HEK293 (cell line): ENCODE results near the gene MRPS18B.
A peak's percentile ranks its signal among the peaks of the same experiment; 100 is the strongest.

Experiments
- CTCF ChIA-PET: fragments of 350-600 bp; formaldehyde crosslinking; extraction: SDS; loops from one replicate; lab custom pipeline; 2021; ENCODE audit warnings: antibody characterized with exemption; lab: Yijun Ruan, JAX
- POLR2A ChIA-PET: fragments of 300-600 bp; formaldehyde crosslinking; extraction: SDS; loops from one replicate; lab custom pipeline; 2020; ENCODE audit warnings: antibody characterized with exemption, inconsistent platforms; lab: Yijun Ruan, JAX
- H3K27ac ChIP-seq: fragments of 200-500 bp; sonication (Bioruptor generic); 2 replicates; pipeline ENCODE4 v1.5.1; 2014; ENCODE audit warnings: low read depth, low read length, control low read depth, inconsistent platforms; ENCODE audit errors: extremely low read depth
- H3K36me3 ChIP-seq, 2 experiments: fragments of 200-500 bp in 1 of 2; sonication (Bioruptor generic) in 1 of 2; 1 replicate in 1 of 2; 2 replicates in 1 of 2; pipeline ENCODE4 v1.5.1; 2014 to 2017; ENCODE audit warnings: inconsistent platforms in 2 of 2, low read length in 2 of 2; ENCODE audit not compliant: control insufficient read depth in 2 of 2, insufficient read depth in 1 of 2
- H3K4me1 ChIP-seq: fragments of 200-500 bp; sonication (Bioruptor generic); 2 replicates; pipeline ENCODE4 v1.5.1; 2014; ENCODE audit warnings: mild to moderate bottlenecking, low read length, inconsistent platforms; ENCODE audit not compliant: control insufficient read depth, insufficient read depth
- H3K4me3 ChIP-seq: 2 replicates; pipeline ENCODE4 v1.5.1; 2011; ENCODE audit warnings: low read depth, mild to moderate bottlenecking, control low read depth, low read length, moderate library complexity
- H3K9me3 ChIP-seq: fragments of 200-500 bp; sonication (Bioruptor generic); 2 replicates; pipeline ENCODE4 v1.5.1; 2014; ENCODE audit warnings: low read depth, low read length, inconsistent platforms; ENCODE audit not compliant: control insufficient read depth, insufficient read depth
- BCL11A ChIP-seq: fragments of 450-650 bp; formaldehyde crosslinking; IDR thresholded peaks from 2 replicates; pipeline ENCODE4 v1.5.1; 2016; ENCODE audit warnings: low read depth, missing biosample characterization, missing genetic modification characterization
- KLF9 ChIP-seq: fragments of 450-650 bp; formaldehyde crosslinking; IDR thresholded peaks from 2 replicates; pipeline ENCODE4 v1.5.1; 2016; ENCODE audit warnings: missing biosample characterization, missing genetic modification characterization, low read depth
- OSR2 ChIP-seq: fragments of 450-650 bp; formaldehyde crosslinking; IDR thresholded peaks from 2 replicates; pipeline ENCODE4 v1.5.1; 2016; ENCODE audit warnings: missing biosample characterization, missing genetic modification characterization
- SALL2 ChIP-seq: fragments of 450-650 bp; formaldehyde crosslinking; IDR thresholded peaks from 2 replicates; pipeline ENCODE4 v1.5.0; 2017; ENCODE audit warnings: missing biosample characterization, mild to moderate bottlenecking, missing genetic modification characterization, borderline replicate concordance
- SCRT1 ChIP-seq: fragments of 450-650 bp; formaldehyde crosslinking; IDR thresholded peaks from 2 replicates; pipeline ENCODE4 v1.5.1; 2016; ENCODE audit warnings: missing biosample characterization, missing genetic modification characterization, borderline replicate concordance
- SCRT2 ChIP-seq: fragments of 450-650 bp; formaldehyde crosslinking; IDR thresholded peaks from 2 replicates; pipeline ENCODE4 v1.5.1; 2016; ENCODE audit warnings: missing biosample characterization, missing genetic modification characterization
- SP3 ChIP-seq: fragments of 450-650 bp; formaldehyde crosslinking; IDR thresholded peaks from 2 replicates; pipeline ENCODE4 v1.5.1; 2016; ENCODE audit warnings: missing biosample characterization, missing genetic modification characterization
- TRIM28 ChIP-seq: IDR thresholded peaks from 2 replicates; pipeline ENCODE4 v1.6.1; 2011; ENCODE audit warnings: low read length, control low read depth, borderline replicate concordance
- ZBTB1 ChIP-seq: fragments of 450-650 bp; formaldehyde crosslinking; IDR thresholded peaks from 2 replicates; pipeline ENCODE4 v1.5.1; 2016; ENCODE audit warnings: missing biosample characterization, missing genetic modification characterization
- ZBTB7A ChIP-seq: fragments of 450-650 bp; formaldehyde crosslinking; IDR thresholded peaks from 2 replicates; pipeline ENCODE4 v1.5.1; 2016; ENCODE audit warnings: low read depth, missing biosample characterization, missing genetic modification characterization
- ZFP37 ChIP-seq: fragments of 450-650 bp; formaldehyde crosslinking; IDR thresholded peaks from 2 replicates; pipeline ENCODE4 v1.5.1; 2016; ENCODE audit warnings: missing biosample characterization, missing genetic modification characterization
- ZNF10 ChIP-seq: fragments of 450-650 bp; formaldehyde crosslinking; IDR thresholded peaks from 2 replicates; pipeline ENCODE4 v1.5.1; 2017; ENCODE audit warnings: missing biosample characterization, missing genetic modification characterization
- ZNF132 ChIP-seq: fragments of 450-650 bp; formaldehyde crosslinking; IDR thresholded peaks from 2 replicates; pipeline ENCODE4 v1.5.1; 2017; ENCODE audit warnings: missing biosample characterization, missing genetic modification characterization, borderline replicate concordance
- ZNF138 ChIP-seq: fragments of 450-650 bp; formaldehyde crosslinking; IDR thresholded peaks from 2 replicates; pipeline ENCODE4 v1.5.1; 2016; ENCODE audit warnings: missing biosample characterization, missing genetic modification characterization, borderline replicate concordance
- ZNF2 ChIP-seq: fragments of 450-650 bp; formaldehyde crosslinking; IDR thresholded peaks from 2 replicates; pipeline ENCODE4 v1.5.1; 2016; ENCODE audit warnings: missing biosample characterization, missing genetic modification characterization
- ZNF23 ChIP-seq: fragments of 450-650 bp; formaldehyde crosslinking; IDR thresholded peaks from 2 replicates; pipeline ENCODE4 v1.5.1; 2016; ENCODE audit warnings: missing biosample characterization, missing genetic modification characterization, borderline replicate concordance
- ZNF394 ChIP-seq: fragments of 450-650 bp; formaldehyde crosslinking; IDR thresholded peaks from 2 replicates; pipeline ENCODE4 v1.5.1; 2016; ENCODE audit warnings: missing biosample characterization, missing genetic modification characterization, mild to moderate bottlenecking, moderate library complexity, borderline replicate concordance
- ZNF423 ChIP-seq: fragments of 450-650 bp; formaldehyde crosslinking; IDR thresholded peaks from 2 replicates; pipeline ENCODE4 v1.5.1; 2016; ENCODE audit warnings: missing biosample characterization, missing genetic modification characterization
- ZNF48 ChIP-seq: fragments of 450-650 bp; formaldehyde crosslinking; IDR thresholded peaks from 2 replicates; pipeline ENCODE4 v1.5.1; 2016; ENCODE audit warnings: missing biosample characterization, missing genetic modification characterization
- ZNF549 ChIP-seq: fragments of 450-650 bp; IDR thresholded peaks from 2 replicates; pipeline ENCODE4 v1.5.1; 2018; ENCODE audit warnings: missing biosample characterization, missing genetic modification characterization, mild to moderate bottlenecking, inconsistent platforms, moderate library complexity
- ZNF560 ChIP-seq: fragments of 450-650 bp; formaldehyde crosslinking; IDR thresholded peaks from 2 replicates; pipeline ENCODE4 v1.5.1; 2017; ENCODE audit warnings: missing biosample characterization, missing genetic modification characterization, borderline replicate concordance
- ZNF664 ChIP-seq: fragments of 450-650 bp; formaldehyde crosslinking; IDR thresholded peaks from 2 replicates; pipeline ENCODE4 v1.5.1; 2016; ENCODE audit warnings: missing biosample characterization, missing genetic modification characterization
- ZSCAN30 ChIP-seq: fragments of 450-650 bp; IDR thresholded peaks from 2 replicates; pipeline ENCODE4 v1.5.1; 2018; ENCODE audit warnings: missing biosample characterization, mild to moderate bottlenecking, missing genetic modification characterization, moderate library complexity
- TF ChIP-seq, protein P1 (sequence below): fragments of 450-650 bp; formaldehyde crosslinking; optimal IDR thresholded peaks from 2 replicates; pipeline ENCODE3; 2016; ENCODE audit warnings: missing biosample characterization, mild to moderate bottlenecking, missing genetic modification characterization
- TF ChIP-seq, protein P2 (sequence below): fragments of 450-650 bp; formaldehyde crosslinking; IDR thresholded peaks from 2 replicates; pipeline ENCODE4 v1.5.1; 2016; ENCODE audit warnings: missing biosample characterization, missing genetic modification characterization
- TF ChIP-seq, protein P3 (sequence below): fragments of 450-650 bp; formaldehyde crosslinking; IDR thresholded peaks from 2 replicates; pipeline ENCODE4 v1.5.1; 2016; ENCODE audit warnings: missing biosample characterization, missing genetic modification characterization
- TF ChIP-seq, protein P4 (sequence below): fragments of 450-650 bp; formaldehyde crosslinking; IDR thresholded peaks from 2 replicates; pipeline ENCODE4 v1.5.1; 2016; ENCODE audit warnings: missing biosample characterization, missing genetic modification characterization
- TF ChIP-seq, protein P5 (sequence below): fragments of 450-650 bp; formaldehyde crosslinking; IDR thresholded peaks from 2 replicates; pipeline ENCODE4 v1.5.1; 2016; ENCODE audit warnings: missing biosample characterization, missing genetic modification characterization
- TF ChIP-seq, protein P6 (sequence below): fragments of 450-650 bp; formaldehyde crosslinking; IDR thresholded peaks from 2 replicates; pipeline ENCODE4 v1.5.1; 2016; ENCODE audit warnings: missing biosample characterization, missing genetic modification characterization

MRPS18B gene

DNA sequence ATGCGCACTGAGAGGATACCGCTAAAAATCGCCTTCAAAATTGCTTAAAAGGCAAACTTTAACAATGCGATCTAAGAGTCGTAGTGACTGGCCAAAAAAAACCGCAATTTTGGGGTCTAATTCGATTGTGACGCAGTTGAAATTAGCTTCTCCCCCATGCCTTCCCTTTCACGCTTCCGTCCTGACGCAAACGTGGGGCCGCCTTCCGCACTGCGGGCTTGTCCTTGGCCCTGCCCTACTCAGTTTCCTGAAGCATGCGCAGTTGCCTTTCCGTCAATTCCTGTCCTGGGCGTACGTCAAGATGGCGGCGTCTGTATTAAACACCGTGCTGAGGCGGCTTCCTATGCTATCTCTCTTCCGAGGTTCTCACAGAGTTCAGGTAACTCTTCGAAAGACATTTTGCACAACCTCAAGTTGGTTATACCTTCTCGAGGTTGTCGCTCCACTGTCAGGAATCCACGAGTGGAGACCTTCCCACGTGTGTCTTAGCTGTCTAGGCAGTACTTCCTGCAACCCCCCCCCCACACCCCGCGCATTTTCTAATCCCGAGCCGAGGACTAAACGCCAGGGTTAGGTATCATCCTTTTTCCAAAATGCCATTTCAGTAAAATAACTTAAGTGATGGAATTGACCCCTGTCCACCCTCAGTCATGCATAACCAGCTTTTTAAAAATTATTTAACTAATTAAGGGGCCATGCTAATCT lies at the start of gene MRPS18B:
Gene MRPS18B (plus strand): TSS at position 276 of the 705 bp plus-strand sequence. CDS start 26 bp downstream, at position 302.
- H3K36me3 ChIP-seq, result peaks cover 26 to 50% of the 10 kb centered on the region in 2 experiments; a peak in 2 of 3 replicates
- H3K4me1 ChIP-seq, result peaks cover 16% of the 10 kb centered on the region
- CTCF ChIA-PET, result interaction anchor here (0.5 to 2.0 kb wide), 13 partner anchors 9 to 405 kb away, joined by 3 to 9 read pairs (median 4); partner anchors contain the start of genes ATAT1 and TRIM26
- POLR2A ChIA-PET, result interaction anchor here (0.5 to 1.9 kb wide), 19 partner anchors 9 to 580 kb away, joined by 3 to 11 read pairs (median 4); partner anchors contain the start of genes ATAT1, C6orf136, GNL1 and IER3
- peak within 1 kb of the TSS; percentile 88 for H3K27ac ChIP-seq
- H3K9me3 ChIP-seq, result no peaks in the 10 kb centered on the region
- peak within 1 kb of the TSS; percentile 91 for H3K4me3 ChIP-seq
- 0 out of 2 replicates have a peak, but pooled peaks have one; percentile 8 for TF ChIP-seq ZSCAN30 (tag by site-specific recombination)
- TF ChIP-seq SCRT2 (tag by site-specific recombination), result 0 out of 2 replicates have a peak, but pooled peaks have one; percentile 18
- peak; percentile 95 for TF ChIP-seq ZFP37 (tag by site-specific recombination)
- peak; percentile 84 for TF ChIP-seq ZNF2
- no peak for TF ChIP-seq ZNF423 (tag by site-specific recombination)
- no peak for TF ChIP-seq ZBTB1
- TF ChIP-seq ZBTB7A (tag by site-specific recombination), result no peak
- TF ChIP-seq, protein P1, sequence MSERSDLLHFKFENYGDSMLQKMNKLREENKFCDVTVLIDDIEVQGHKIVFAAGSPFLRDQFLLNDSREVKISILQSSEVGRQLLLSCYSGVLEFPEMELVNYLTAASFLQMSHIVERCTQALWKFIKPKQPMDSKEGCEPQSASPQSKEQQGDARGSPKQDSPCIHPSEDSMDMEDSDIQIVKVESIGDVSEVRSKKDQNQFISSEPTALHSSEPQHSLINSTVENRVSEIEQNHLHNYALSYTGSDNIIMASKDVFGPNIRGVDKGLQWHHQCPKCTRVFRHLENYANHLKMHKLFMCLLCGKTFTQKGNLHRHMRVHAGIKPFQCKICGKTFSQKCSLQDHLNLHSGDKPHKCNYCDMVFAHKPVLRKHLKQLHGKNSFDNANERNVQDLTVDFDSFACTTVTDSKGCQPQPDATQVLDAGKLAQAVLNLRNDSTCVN (tag by site-specific recombination), result peak; percentile 50
- TF ChIP-seq ZNF132, result no peak
- no peak for TF ChIP-seq SALL2 (tag by site-specific recombination)
- no peak; the same call in 1 of the 2 replicates for TF ChIP-seq KLF9 (tag by site-specific recombination)
- TF ChIP-seq, protein P2, sequence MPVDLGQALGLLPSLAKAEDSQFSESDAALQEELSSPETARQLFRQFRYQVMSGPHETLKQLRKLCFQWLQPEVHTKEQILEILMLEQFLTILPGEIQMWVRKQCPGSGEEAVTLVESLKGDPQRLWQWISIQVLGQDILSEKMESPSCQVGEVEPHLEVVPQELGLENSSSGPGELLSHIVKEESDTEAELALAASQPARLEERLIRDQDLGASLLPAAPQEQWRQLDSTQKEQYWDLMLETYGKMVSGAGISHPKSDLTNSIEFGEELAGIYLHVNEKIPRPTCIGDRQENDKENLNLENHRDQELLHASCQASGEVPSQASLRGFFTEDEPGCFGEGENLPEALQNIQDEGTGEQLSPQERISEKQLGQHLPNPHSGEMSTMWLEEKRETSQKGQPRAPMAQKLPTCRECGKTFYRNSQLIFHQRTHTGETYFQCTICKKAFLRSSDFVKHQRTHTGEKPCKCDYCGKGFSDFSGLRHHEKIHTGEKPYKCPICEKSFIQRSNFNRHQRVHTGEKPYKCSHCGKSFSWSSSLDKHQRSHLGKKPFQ, result no peak
- no peak for TF ChIP-seq ZNF23 (tag by site-specific recombination)
- no peak for TF ChIP-seq ZNF560
- TF ChIP-seq ZNF138 (tag by site-specific recombination), result no peak
- TF ChIP-seq, protein P3, sequence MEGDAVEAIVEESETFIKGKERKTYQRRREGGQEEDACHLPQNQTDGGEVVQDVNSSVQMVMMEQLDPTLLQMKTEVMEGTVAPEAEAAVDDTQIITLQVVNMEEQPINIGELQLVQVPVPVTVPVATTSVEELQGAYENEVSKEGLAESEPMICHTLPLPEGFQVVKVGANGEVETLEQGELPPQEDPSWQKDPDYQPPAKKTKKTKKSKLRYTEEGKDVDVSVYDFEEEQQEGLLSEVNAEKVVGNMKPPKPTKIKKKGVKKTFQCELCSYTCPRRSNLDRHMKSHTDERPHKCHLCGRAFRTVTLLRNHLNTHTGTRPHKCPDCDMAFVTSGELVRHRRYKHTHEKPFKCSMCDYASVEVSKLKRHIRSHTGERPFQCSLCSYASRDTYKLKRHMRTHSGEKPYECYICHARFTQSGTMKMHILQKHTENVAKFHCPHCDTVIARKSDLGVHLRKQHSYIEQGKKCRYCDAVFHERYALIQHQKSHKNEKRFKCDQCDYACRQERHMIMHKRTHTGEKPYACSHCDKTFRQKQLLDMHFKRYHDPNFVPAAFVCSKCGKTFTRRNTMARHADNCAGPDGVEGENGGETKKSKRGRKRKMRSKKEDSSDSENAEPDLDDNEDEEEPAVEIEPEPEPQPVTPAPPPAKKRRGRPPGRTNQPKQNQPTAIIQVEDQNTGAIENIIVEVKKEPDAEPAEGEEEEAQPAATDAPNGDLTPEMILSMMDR (tag by site-specific recombination), result no peak
- TF ChIP-seq BCL11A (tag by site-specific recombination), result no peak
- TF ChIP-seq ZNF10 (tag by site-specific recombination), result no peak
- peak; percentile 75 for TF ChIP-seq SP3 (tag by site-specific recombination)
- TF ChIP-seq, protein P4, sequence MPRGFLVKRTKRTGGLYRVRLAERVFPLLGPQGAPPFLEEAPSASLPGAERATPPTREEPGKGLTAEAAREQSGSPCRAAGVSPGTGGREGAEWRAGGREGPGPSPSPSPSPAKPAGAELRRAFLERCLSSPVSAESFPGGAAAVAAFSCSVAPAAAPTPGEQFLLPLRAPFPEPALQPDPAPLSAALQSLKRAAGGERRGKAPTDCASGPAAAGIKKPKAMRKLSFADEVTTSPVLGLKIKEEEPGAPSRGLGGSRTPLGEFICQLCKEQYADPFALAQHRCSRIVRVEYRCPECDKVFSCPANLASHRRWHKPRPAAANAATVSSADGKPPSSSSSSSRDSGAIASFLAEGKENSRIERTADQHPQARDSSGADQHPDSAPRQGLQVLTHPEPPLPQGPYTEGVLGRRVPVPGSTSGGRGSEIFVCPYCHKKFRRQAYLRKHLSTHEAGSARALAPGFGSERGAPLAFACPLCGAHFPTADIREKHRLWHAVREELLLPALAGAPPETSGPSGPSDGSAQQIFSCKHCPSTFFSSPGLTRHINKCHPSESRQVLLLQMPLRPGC, result peak; percentile 76
- TF ChIP-seq ZNF48, result no peak
- TF ChIP-seq ZNF394 (tag by site-specific recombination), result peak; percentile 55; the same call in 1 of the 2 replicates
- TF ChIP-seq, protein P5, sequence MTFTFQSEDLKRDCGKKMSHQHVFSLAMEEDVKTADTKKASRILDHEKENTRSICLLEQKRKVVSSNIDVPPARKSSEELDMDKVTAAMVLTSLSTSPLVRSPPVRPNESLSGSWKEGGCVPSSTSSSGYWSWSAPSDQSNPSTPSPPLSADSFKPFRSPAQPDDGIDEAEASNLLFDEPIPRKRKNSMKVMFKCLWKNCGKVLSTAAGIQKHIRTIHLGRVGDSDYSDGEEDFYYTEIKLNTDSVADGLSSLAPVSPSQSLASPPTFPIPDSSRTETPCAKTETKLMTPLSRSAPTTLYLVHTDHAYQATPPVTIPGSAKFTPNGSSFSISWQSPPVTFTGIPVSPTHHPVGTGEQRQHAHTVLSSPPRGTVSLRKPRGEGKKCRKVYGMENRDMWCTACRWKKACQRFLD (tag by site-specific recombination), result no peak
- TF ChIP-seq, protein P6, sequence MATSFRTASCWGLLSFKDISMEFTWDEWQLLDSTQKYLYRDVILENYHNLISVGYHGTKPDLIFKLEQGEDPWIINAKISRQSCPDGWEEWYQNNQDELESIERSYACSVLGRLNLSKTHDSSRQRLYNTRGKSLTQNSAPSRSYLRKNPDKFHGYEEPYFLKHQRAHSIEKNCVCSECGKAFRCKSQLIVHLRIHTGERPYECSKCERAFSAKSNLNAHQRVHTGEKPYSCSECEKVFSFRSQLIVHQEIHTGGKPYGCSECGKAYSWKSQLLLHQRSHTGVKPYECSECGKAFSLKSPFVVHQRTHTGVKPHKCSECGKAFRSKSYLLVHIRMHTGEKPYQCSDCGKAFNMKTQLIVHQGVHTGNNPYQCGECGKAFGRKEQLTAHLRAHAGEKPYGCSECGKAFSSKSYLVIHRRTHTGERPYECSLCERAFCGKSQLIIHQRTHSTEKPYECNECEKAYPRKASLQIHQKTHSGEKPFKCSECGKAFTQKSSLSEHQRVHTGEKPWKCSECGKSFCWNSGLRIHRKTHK (tag by site-specific recombination), result no peak
- peak; percentile 93; the same call in 1 of the 2 replicates for TF ChIP-seq TRIM28
- TF ChIP-seq OSR2, result no peak; the same call in 1 of the 2 replicates
- no peak for TF ChIP-seq ZNF664 (tag by site-specific recombination)
- no peak for TF ChIP-seq SCRT1 (tag by site-specific recombination)
- no peak for TF ChIP-seq ZNF549 (tag by site-specific recombination)
